Effector CD8-positive, alpha-beta T cell (primary cell): ENCODE results near the gene CREG1.
"Not testable (repeated sequence)": the region's sequence is repeated elsewhere in the genome, so short reads cannot be mapped to it uniquely, and the experiment has no call there.

ENCODE experiments used
- DNase-seq: peaks from one replicate; lab custom pipeline; 2025; lab: John Stamatoyannopoulos, UW

Gene CREG1

GRCh38 chr1:167564612-167565270, 11.2 kb upstream of the CREG1 start:
- DNase-seq = no peak

GRCh38 chr1:167563579-167564246, 10.2 kb upstream of the CREG1 start:
- DNase-seq = no peak

GRCh38 chr1:167562702-167563101, 9.1 kb upstream of the CREG1 start:
- DNase-seq = no peak

GRCh38 chr1:167561753-167562152, 8.2 kb upstream of the CREG1 start:
- DNase-seq = no peak

- peak; percentile 62 for DNase-seq
Measured at GRCh38 chr1:167555971-167556714, 2.6 kb upstream of the CREG1 start.

- DNase-seq = not testable (repeated sequence)
Measured at GRCh38 chr1:167555072-167555471, 1.5 kb upstream of the CREG1 start.

GRCh38 chr1:167554028-167554779, 642 bp upstream of the CREG1 start:
- no peak for DNase-seq

- DNase-seq = no peak
Measured at GRCh38 chr1:167551362-167551761, 2.2 kb downstream of the CREG1 start.

- no peak for DNase-seq
Measured at GRCh38 chr1:167548059-167548932, 5.3 kb downstream of the CREG1 start.

- DNase-seq = no peak
Measured at GRCh38 chr1:167546935-167547334, 6.6 kb downstream of the CREG1 start.

GRCh38 chr1:167545349-167545748, 8.2 kb downstream of the CREG1 start:
- DNase-seq = no peak

- no peak for DNase-seq
Measured at GRCh38 chr1:167544447-167545093, 9.0 kb downstream of the CREG1 start.

GRCh38 chr1:167543199-167543990, 10.2 kb downstream of the CREG1 start:
- no peak for DNase-seq

- DNase-seq = no peak
Measured at GRCh38 chr1:167542109-167543032, 11.2 kb downstream of the CREG1 start.

GRCh38 chr1:167541610-167542009, 12.0 kb downstream of the CREG1 start:
- no peak for DNase-seq

GRCh38 chr1:167541003-167541402, 12.6 kb downstream of the CREG1 start:
- DNase-seq = no peak

- no peak for DNase-seq
Measured at GRCh38 chr1:167538657-167539056, 14.9 kb downstream of the CREG1 start.

GRCh38 chr1:167533851-167534300, 19.7 kb downstream of the CREG1 start:
- DNase-seq = peak; percentile 50
